Progenitor cell of endocrine pancreas (in vitro differentiated cells): ENCODE data around the gene SIPA1L3. TPM values are rescaled to one million over a fixed set of nuclear protein-coding genes. Genes with fewer than 3 reads are reported as not detected.
A peak's percentile ranks its signal among the peaks of the same experiment; 100 is the strongest.

Experiments
- DNase-seq: peaks from one replicate; pipeline ENCODE4 v3.0.0; 2021; ENCODE audit warnings: low spot score; ENCODE audit not compliant: unreplicated experiment
- H3K27ac Mint-ChIP-seq: 2 replicates; pipeline ENCODE4 v1.8.0; 2021; ENCODE audit warnings: mild to moderate bottlenecking, moderate library complexity, mixed read lengths
- H3K27me3 Mint-ChIP-seq: 2 replicates; pipeline ENCODE4 v1.8.0; 2021; ENCODE audit warnings: mixed read lengths
- H3K36me3 Mint-ChIP-seq: 2 replicates; pipeline ENCODE4 v1.8.0; 2022; ENCODE audit warnings: mixed read lengths; ENCODE audit not compliant: insufficient read depth
- H3K4me1 Mint-ChIP-seq: 2 replicates; pipeline ENCODE4 v1.8.0; 2021; ENCODE audit warnings: low read depth, mixed read lengths
- H3K4me3 Mint-ChIP-seq: 2 replicates; pipeline ENCODE4 v1.8.0; 2021; ENCODE audit warnings: low read depth, mild to moderate bottlenecking, moderate library complexity, mixed read lengths
- H3K9me3 Mint-ChIP-seq: 2 replicates; pipeline ENCODE4 v1.8.0; 2021; ENCODE audit warnings: low read depth, mixed read lengths
- total RNA-seq: library from RNA; stranded (reverse); gene quantifications from 2 replicates; pipeline ENCODE4 v1.2.1, GENCODE V29; 2021
- TF ChIP-seq, protein P1 (sequence below): fragments of 200-600 bp; sonication (generic); IDR thresholded peaks from one replicate; pipeline ENCODE4 v1.5.0; 2021; ENCODE audit warnings: antibody characterized with exemption, mild to moderate bottlenecking; ENCODE audit not compliant: unreplicated experiment

SIPA1L3 gene
- total RNA-seq, 1 donor from 2014 or later: 132 TPM

- DNase-seq: no peak
- TF ChIP-seq, protein P1, sequence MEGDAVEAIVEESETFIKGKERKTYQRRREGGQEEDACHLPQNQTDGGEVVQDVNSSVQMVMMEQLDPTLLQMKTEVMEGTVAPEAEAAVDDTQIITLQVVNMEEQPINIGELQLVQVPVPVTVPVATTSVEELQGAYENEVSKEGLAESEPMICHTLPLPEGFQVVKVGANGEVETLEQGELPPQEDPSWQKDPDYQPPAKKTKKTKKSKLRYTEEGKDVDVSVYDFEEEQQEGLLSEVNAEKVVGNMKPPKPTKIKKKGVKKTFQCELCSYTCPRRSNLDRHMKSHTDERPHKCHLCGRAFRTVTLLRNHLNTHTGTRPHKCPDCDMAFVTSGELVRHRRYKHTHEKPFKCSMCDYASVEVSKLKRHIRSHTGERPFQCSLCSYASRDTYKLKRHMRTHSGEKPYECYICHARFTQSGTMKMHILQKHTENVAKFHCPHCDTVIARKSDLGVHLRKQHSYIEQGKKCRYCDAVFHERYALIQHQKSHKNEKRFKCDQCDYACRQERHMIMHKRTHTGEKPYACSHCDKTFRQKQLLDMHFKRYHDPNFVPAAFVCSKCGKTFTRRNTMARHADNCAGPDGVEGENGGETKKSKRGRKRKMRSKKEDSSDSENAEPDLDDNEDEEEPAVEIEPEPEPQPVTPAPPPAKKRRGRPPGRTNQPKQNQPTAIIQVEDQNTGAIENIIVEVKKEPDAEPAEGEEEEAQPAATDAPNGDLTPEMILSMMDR: no peak
- no peak overlapping the region for H3K4me3 Mint-ChIP-seq
- peaks cover 9% of the 10 kb centered on the region for H3K9me3 Mint-ChIP-seq
- H3K4me1 Mint-ChIP-seq: peaks cover 13% of the 10 kb centered on the region
- no peak overlapping the region for H3K27ac Mint-ChIP-seq
- H3K27me3 Mint-ChIP-seq: no peaks in the 10 kb centered on the region
- peaks cover 32% of the 10 kb centered on the region for H3K36me3 Mint-ChIP-seq
Observed at GRCh38 chr19:37969695-37970094, 62.7 kb downstream of the SIPA1L3 start.

- no peak overlapping the region for H3K27ac Mint-ChIP-seq
- H3K36me3 Mint-ChIP-seq: peaks cover 35% of the 10 kb centered on the region
- TF ChIP-seq, protein P1: no peak
- H3K27me3 Mint-ChIP-seq: no peaks in the 10 kb centered on the region
- H3K9me3 Mint-ChIP-seq: peaks cover 9% of the 10 kb centered on the region
- DNase-seq: no peak
- H3K4me1 Mint-ChIP-seq: peaks cover 12% of the 10 kb centered on the region
- no peak overlapping the region for H3K4me3 Mint-ChIP-seq
Observed at GRCh38 chr19:37970699-37971098, 63.7 kb downstream of the SIPA1L3 start.

DNA sequence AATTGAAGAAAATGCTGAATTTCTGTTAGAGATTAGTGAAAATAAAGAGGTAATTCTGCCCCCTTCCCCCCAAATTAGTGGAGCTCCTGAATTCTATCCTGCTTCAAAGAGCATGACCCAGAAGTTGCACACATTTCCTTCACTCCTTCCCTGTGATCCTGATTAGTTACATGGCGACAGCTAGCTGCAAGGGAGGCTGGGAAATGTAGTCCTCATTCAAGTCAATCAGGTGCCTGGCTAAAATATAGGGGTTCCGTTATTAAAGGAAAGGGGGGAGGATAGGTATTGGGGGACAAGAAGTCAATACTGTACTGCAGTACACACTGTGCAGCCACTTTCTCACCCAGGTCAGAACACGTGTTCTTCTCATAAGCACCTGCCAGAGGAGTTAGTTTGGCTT lies 65.8 kb downstream of the SIPA1L3 start:
- Mint-ChIP-seq H3K27me3 (no peaks in the 10 kb centered on the region), H3K4me3 (no peak overlapping the region), H3K36me3 (peaks cover 33% of the 10 kb centered on the region), H3K4me1 (peaks cover 1% of the 10 kb centered on the region), H3K27ac (no peak overlapping the region), H3K9me3 (peaks cover 9% of the 10 kb centered on the region)
- TF ChIP-seq, protein P1: no peak
- DNase-seq: no peak

- no peaks in the 10 kb centered on the region for H3K27me3 Mint-ChIP-seq
- peaks cover 9% of the 10 kb centered on the region for H3K9me3 Mint-ChIP-seq
- H3K4me1 Mint-ChIP-seq: peaks cover 1% of the 10 kb centered on the region
- H3K4me3 Mint-ChIP-seq: no peak overlapping the region
- H3K27ac Mint-ChIP-seq: peak overlapping the region; percentile 18
- TF ChIP-seq, protein P1: no peak
- DNase-seq: no peak
- peaks cover 30% of the 10 kb centered on the region for H3K36me3 Mint-ChIP-seq
Observed at GRCh38 chr19:37973666-37974065, 66.7 kb downstream of the SIPA1L3 start.

DNA sequence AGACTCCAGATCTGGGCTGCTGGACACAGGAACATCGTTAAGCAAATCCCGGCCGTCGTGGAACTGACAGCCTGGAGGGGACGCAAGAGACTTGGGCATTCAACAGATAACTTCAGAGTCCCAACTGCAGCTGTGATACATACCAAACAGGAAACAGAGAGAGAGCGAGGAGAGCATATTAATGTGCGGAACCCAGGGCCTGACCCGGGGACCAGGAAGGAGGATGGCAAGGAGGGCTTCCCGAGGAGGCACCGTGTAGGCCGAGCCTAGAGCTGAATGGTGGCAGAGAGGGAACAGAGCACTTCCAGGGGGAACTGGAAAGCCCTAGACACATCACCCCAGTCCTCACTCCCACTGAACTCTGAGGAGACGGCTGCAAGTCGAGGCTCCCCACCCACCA lies 68.1 kb downstream of the SIPA1L3 start:
- peak overlapping the region; percentile 9 for H3K27ac Mint-ChIP-seq
- TF ChIP-seq, protein P1: no peak
- peaks cover 7% of the 10 kb centered on the region for H3K4me1 Mint-ChIP-seq
- H3K9me3 Mint-ChIP-seq: peaks cover 9% of the 10 kb centered on the region
- no peaks in the 10 kb centered on the region for H3K27me3 Mint-ChIP-seq
- H3K36me3 Mint-ChIP-seq: peaks cover 24% of the 10 kb centered on the region
- H3K4me3 Mint-ChIP-seq: no peak overlapping the region
- DNase-seq: no peak
